HG03280 (cell line): Measurements from ENCODE around the gene NTRK3.

ENCODE experiments used
- ATAC-seq: cut with Tn5 transposase; IDR thresholded peaks from one replicate; pipeline ENCODE4 v1.9.1; 2021; ENCODE audit warnings: mild to moderate bottlenecking, moderate library complexity; ENCODE audit not compliant: unreplicated experiment

The NTRK3 gene

GRCh38 chr15:88188300-88188699 is 68.2 kb downstream of the NTRK3 start:
- no peak for ATAC-seq

DNA sequence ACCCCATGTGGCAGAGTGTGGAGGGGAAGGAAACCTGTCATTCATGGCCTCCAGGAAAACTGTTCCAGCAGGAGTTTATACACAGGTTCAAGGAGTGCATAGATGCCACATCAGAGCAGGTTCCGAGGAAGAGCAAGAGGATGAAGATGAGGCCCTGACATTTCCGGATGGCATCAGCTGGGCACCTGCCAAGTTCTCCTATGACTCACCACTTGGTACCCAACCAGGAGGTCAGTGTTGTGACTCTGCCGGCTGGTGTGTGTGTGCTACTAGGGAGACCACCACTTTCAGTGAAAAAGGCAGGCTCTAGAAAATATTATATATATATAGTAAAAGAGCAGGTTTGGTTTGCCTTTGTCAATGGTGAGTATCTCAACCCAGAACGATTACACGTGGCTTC is 69.3 kb downstream of the NTRK3 start:
- no peak for ATAC-seq

GRCh38 chr15:88185584-88185983 is 71.0 kb downstream of the NTRK3 start:
- no peak for ATAC-seq

- no peak for ATAC-seq
Observed at GRCh38 chr15:88181613-88182012, 74.9 kb downstream of the NTRK3 start.

DNA sequence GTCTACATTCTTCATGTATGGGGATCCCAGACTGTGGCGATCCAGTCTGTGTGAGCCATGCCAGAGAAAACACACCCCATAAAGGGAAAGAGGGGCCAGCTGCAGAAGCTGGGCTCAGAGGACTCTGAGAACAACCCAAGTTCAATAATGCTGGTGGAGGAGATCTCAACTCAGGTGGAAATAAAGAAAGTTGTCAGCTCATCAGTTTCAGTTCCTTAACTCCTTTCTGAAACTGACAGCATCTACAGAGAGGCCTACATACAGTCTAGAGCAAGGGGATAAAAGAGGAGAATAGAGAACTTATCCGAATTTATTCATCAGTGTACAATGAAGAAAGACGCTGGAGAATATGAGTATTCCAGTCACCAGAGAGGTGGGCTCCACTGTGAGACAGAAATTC is 77.0 kb downstream of the NTRK3 start:
- ATAC-seq: peak; percentile 79

DNA sequence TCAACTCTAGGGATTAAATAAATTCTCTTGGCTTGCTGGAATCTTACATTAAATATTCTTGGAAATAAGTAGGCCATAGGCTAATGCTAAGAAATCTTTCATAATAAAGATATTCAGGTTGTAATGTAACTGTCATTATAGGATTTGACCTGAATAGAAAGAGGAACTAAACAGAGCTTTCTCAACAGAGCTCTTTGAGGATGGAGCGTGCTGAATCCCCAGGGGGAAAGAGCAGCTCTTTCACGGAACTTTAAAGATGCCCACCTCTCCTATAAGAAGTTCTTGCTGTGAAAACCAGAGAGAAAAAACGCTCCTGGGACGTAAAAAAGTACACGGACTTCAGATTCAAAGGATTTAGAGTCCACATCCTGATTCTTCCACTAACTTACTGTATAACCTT is 77.9 kb downstream of the NTRK3 start:
- no peak for ATAC-seq

DNA sequence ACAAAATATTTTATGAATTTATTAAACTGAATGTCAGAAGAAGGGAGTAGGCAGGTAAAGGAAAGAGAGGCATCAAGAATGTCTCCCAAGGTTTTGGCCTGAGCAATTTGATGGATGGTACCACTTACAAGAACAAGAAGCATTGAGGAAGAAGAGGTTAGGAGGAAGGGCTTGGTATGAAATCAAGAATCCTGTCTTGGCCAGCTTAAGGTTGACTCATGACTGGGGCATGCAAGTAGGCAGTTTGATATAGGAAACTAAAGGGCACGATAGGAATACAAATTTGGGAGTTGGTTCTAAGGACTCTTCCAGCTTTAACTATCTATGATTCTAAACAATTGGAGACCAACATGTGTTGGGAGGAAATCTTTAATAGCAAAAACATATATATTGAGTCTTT is 79.1 kb downstream of the NTRK3 start:
- ATAC-seq: no peak

- no peak for ATAC-seq
Observed at GRCh38 chr15:88174571-88174970, 82.0 kb downstream of the NTRK3 start.

GRCh38 chr15:88166082-88166993 is 90.2 kb downstream of the NTRK3 start:
- ATAC-seq: no peak

DNA sequence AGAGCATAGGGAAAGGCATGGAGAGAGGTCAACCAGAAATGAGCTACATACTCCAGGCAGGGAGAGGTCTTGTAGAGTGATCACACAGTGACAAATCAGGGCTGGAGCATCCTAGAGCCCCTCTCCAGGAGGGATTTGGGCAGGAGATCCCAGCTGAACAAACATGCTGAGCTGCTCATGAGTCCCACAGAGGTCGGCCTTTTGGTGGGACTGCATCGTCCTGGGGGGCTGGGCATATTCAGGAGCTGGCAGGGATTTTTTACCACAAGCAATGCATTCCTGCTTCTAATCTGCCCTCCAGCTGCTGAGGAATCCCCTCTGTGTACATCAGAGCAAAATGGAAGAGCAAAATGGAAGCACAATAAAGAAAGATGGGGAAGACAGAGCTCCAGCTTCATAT is 94.9 kb downstream of the NTRK3 start:
- no peak for ATAC-seq

- no peak for ATAC-seq
Observed at GRCh38 chr15:88155310-88155709, 101.2 kb downstream of the NTRK3 start.

GRCh38 chr15:88152672-88153071 is 103.9 kb downstream of the NTRK3 start:
- no peak for ATAC-seq

- ATAC-seq: no peak
Observed at GRCh38 chr15:88147760-88148159, 108.8 kb downstream of the NTRK3 start.

GRCh38 chr15:88144921-88145653 is 111.5 kb downstream of the NTRK3 start:
- no peak for ATAC-seq

DNA sequence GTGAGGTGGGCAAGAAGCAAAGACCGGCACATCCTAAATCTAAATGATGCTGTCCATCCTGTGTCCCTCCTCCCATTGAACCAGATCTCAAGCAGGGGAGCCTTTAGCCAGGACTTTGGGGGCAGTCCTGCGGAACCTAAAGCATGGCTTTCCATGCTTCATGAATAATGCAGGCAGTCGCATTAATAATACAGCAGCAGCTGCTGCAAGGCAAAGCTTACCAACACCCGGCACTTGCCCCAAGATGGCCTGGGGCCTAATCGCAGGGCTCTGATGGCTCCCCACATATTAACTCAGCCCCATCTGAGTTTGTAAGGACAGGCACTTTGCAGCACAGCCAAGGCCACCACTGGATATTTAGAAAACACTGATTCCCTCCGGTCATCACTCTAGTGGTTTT is 114.4 kb downstream of the NTRK3 start:
- no peak for ATAC-seq

GRCh38 chr15:88141269-88141889 is 115.2 kb downstream of the NTRK3 start:
- no peak for ATAC-seq

GRCh38 chr15:88140398-88140797 is 116.1 kb downstream of the NTRK3 start:
- no peak for ATAC-seq

DNA sequence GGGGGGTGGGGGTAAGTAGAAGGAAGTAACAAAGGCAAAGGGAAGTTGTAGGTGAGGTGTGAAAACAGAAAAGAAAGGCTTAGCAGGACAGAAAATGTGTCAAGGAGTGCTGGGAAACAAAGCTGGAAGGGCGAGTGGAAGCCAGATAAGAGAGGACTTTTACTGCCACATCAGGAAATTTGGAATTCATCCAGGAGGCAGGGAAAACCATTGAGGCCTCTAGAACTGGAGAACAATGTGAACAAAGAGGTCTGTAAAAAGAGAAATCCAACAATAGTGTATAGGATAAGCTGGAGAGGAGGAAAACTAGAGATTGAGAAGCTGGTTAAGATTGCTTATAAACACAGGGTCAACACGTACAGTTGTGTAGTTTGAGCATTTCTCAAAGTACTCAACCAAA is 116.6 kb downstream of the NTRK3 start:
- no peak for ATAC-seq

DNA sequence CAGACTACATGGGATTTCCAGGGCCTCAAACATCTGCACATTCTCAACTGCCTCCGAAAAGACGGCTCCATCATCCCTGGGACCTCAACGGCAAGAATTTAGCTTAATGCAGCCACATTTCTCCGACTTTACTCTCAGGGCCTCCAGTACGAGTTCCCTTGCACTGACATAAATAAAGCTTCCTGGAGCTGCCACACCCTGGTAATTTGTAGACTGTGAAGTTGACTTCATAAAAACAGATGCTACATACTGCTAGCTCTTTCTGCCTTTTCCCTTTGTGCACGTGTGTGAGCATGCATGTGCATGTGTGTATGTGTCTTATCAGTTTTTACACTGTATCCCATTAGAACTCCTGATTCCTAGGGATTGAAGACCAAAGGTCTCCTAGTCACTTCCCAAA is 122.7 kb downstream of the NTRK3 start:
- no peak for ATAC-seq

DNA sequence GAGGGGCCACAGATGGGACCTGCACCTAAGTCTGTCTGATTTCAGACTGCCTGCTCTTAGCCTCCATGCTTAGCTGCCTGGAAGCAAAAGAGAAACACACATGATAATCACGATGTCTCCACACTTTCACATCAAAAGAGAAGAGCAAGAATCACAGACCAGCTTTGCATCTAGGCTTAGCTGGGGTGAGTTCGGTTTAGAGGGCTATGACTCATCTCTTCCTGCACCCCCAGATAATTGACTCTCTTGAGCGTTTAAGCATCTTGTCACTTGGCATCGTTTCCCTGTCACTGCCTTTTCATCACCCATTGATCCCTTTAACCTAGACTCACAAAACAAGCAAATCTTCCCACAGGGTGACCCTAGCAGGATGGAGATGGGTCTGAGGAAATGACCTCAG is 124.0 kb downstream of the NTRK3 start:
- no peak for ATAC-seq

- ATAC-seq: no peak
Observed at GRCh38 chr15:88131937-88132336, 124.6 kb downstream of the NTRK3 start.

GRCh38 chr15:88127432-88127790 is 129.1 kb downstream of the NTRK3 start:
- ATAC-seq: no peak
